GM21737 (cell line): ENCODE measurements around the gene LIG4.

Source experiments
- ATAC-seq: cut with Tn5 transposase; IDR thresholded peaks from one replicate; pipeline ENCODE4 v1.9.1; 2021; ENCODE audit warnings: mild to moderate bottlenecking, moderate library complexity; ENCODE audit not compliant: unreplicated experiment

LIG4 gene

DNA sequence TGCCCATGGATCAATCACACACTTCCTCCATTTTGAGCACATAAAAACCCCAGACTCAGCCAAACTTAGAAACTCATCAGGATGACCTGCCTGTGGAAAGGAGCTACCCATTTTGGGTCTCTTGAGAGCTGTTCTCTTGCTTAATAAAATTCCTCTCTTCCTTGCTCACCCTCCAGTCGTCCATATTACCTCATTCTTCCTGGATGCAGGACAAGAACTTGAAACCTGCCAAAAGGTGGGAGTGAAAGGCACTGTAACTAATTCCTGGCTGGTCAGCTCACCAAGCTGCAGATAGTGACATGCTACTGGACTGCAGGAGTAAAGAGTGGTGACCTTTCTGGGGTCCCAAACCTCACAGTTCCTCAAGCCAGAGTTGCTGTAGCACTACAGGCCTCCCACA is 20.2 kb downstream of the LIG4 start:
- ATAC-seq = no peak

- no peak for ATAC-seq
Measured at GRCh38 chr13:108194435-108194936, 20.9 kb downstream of the LIG4 start.

DNA sequence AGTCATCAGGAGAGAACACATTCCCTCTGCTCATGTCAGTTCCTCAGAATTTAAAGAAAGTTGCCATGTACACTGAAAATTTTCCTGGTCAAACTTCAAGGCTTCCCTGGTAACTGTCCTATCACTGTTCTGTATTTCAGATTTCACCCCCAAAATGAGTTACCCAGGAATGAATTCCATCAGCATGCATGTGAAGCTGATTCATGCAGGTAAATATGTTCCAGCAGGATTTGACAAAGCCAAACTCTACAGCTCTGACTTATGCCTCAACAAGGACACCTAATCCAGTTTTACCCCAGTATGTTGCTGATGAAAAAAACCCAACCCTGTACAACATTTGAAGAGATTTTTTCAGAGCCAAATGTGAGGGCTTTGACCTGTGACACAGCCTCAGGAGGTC is 21.5 kb downstream of the LIG4 start:
- ATAC-seq = no peak

DNA sequence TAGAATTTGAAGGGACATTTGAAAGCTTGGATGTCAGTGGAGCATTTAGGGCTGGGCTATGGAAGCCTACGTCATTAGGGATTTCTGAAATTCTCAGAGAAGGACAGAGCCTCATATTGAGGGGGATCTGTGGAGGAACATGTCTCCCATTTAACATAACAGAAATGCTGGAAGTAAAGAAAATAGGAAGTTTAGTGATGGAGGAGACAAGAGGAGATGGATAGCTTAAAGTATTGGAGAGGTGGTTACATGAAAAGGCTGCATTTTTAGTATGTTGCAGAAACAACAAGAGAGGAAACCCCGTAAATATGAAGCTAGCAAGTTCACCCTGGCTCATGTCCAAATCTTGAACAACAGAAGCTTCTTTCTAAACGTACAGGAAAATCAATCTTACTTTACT is 24.4 kb downstream of the LIG4 start:
- ATAC-seq = no peak

GRCh38 chr13:108188260-108188659 is 27.1 kb downstream of the LIG4 start:
- no peak for ATAC-seq

- ATAC-seq = no peak
Measured at GRCh38 chr13:108185223-108185622, 30.1 kb downstream of the LIG4 start.

DNA sequence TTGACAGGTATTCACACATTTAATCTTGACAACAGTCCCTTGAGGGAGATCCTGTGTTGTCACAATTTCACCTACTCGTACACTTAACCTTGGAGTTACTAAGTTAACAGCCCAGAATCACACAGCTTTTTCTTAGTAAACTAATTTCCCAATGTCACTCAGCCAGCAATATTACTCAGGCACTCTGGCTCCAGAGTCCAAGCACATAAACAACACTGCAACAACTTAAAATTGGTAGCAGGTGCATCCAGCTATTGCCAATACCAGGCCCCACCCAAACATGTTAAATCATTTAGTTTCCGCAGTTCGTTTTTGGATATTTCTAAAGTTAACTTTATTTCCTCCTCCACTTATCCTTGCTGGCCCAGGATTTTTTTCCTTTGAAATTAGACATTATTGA is 32.7 kb downstream of the LIG4 start:
- no peak for ATAC-seq

DNA sequence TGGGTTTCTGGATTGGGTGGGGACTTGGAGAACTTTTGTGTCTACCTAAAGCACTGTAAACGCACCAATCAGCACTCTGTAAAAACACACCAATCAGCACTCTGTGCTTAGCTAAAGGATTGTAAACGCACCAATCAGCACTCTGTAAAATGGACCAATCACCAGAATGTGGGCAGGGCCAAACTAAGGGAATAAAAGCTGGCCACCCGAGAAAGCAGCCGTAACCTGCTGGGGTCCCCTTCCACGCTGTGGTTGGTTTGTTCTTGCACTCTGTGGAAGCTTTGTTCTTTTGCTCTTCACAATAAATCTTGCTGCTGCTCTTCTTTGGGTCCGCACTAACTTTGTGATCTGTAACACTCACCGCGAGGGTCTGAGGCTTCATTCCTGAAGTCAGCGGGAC is 37.3 kb downstream of the LIG4 start:
- ATAC-seq = no peak

- no peak for ATAC-seq
Measured at GRCh38 chr13:108176685-108177274, 38.6 kb downstream of the LIG4 start.

- no peak for ATAC-seq
Measured at GRCh38 chr13:108168929-108169328, 46.4 kb downstream of the LIG4 start.

DNA sequence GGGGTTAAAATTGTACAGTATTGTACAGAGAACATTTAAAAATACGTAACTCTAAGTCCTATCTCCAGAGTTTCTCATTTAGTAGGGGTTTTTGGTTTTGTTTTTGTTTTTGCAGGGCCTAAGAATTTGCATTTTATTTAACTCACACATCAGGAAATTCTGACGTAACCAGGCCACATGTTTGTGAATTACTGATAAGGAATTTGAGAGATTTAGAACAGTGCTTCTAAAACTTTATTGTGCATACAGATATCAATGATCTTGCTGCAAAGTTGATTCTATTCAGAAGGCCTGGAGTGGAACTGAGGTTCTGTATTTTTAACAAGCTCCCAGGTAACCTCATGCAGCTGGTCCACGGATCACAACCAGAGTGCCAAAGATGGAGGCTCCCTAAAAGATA is 49.3 kb downstream of the LIG4 start:
- no peak for ATAC-seq

DNA sequence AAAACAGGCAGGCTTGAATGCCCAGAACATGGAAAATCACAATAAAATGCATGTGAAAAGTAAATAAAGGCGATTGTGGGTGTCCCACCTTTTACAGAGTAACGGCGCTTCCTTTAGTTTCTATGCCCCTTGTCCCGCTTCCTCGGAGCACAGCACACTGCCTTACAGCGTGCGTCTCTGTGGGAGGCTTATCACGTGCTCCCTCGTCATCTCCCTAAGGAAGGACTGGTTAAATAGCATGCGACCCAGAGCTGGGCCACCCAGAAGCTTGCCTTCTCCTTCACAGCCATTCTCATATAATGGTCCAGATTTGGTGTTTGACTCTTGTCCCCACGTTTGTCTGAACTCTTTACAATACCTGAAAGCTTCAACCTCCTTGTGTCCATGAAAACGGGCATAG is 56.6 kb downstream of the LIG4 start:
- ATAC-seq = no peak
